Adrenal gland (tissue), 12 donors: ENCODE data around the gene EIF2S2. TPM values are rescaled to one million over a fixed set of nuclear protein-coding genes. Genes with fewer than 3 reads are reported as not detected.
A peak's percentile ranks its signal among the peaks of the same experiment; 100 is the strongest.

ENCODE experiments used
- DNase-seq, 7 donors: peaks; one replicate each; pipeline ENCODE4 v3.0.0-alpha.2; 2019 to 2020
- H3K27ac ChIP-seq, 5 donors: fragments of 200-600 bp; sonication (generic) in 4 of 5; 1 replicate in 3 of 5; 2 replicates in 2 of 5; pipeline versions ENCODE4 v1.5.1 to v1.8.0; 2016 to 2020; ENCODE audit warnings: mild to moderate bottlenecking in 1 of 5
- H3K27me3 ChIP-seq: fragments of 200-600 bp; 2 replicates; pipeline ENCODE4 v1.8.0; 2021
- H3K36me3 ChIP-seq, 2 donors: fragments of 200-600 bp; replicated peaks in 1 of 2; 1 replicate in 1 of 2; 2 replicates in 1 of 2; pipeline versions ENCODE4 v1.5.1 to v1.8.0; 2018 to 2022
- H3K4me1 ChIP-seq, 2 donors: fragments of 200-600 bp; replicated peaks in 1 of 2; 1 replicate in 1 of 2; 2 replicates in 1 of 2; pipeline versions ENCODE4 v1.5.1 to v1.8.0; 2018 to 2021
- H3K4me3 ChIP-seq, 4 donors: fragments of 200-600 bp; sonication (generic) in 3 of 4; one replicate each; pipeline ENCODE4 v1.5.1; 2016 to 2018
- H3K9me3 ChIP-seq, 3 donors: fragments of 200-600 bp; sonication (generic) in 1 of 3; replicated peaks in 1 of 3; 1 replicate in 2 of 3; 2 replicates in 1 of 3; pipeline versions ENCODE4 v1.5.1 to v1.8.0; 2016 to 2021
- POLR2A ChIP-seq, 2 donors: fragments of 450-650 bp; IDR thresholded peaks; one replicate each; pipeline ENCODE4 v1.6.1; 2017; ENCODE audit warnings: antibody characterized with exemption in 2 of 2, mild to moderate bottlenecking in 2 of 2, moderate library complexity in 1 of 2
- WGBS, 4 donors: extraction: QIAGEN DNeasy Blood & Tissue Kit in 2 of 4; methylation state at CpG; one replicate each; pipeline versions ENCODE4 v1.1.5 to v1.1.7; 2013 to 2017; 5-methylcytosine and 5-hydroxymethylcytosine counted together
- intact Hi-C, 2 donors: fragments of 100-400 bp; cut with DNase I; formaldehyde crosslinking; loops; one replicate each; pipeline versions ENCODE4 v1.14.1 to v1.15.0; 2022 to 2023
- polyA plus RNA-seq, 3 donors: library from polyadenylated mRNA; stranded (reverse); fragments of 200-250 nt in 2 of 3; fragments of 350-450 nt in 1 of 3; fragmentation: Illumina TruSeq in 1 of 3; extraction: RNeasy Lipid Tissue Mini Kit (QIAGEN cat#74804) in 1 of 3; gene quantifications; one replicate each; pipeline ENCODE4 v1.2.3, GENCODE V29; 2013 to 2014
- total RNA-seq, 9 donors: library from RNA; depleted of rRNA in 4 of 9; stranded (reverse); fragments of >200 nt in 4 of 9; fragments of 120-200 nt in 1 of 9; fragmentation: NEBNext Ultra II Directional in 1 of 9; extraction: Animal tissue kit (Norgen Biotek cat#: 25700) in 1 of 9; gene quantifications; one replicate each; pipeline versions ENCODE4 v1.1.0 to v1.2.4, GENCODE V29; 2013 to 2023
- TF ChIP-seq, protein P1 (sequence below), 6 experiments: fragments of 450-650 bp in 4 of 6; fragments of 200-600 bp in 2 of 6; sonication (generic) in 1 of 6; IDR thresholded peaks; 1 replicate in 5 of 6; 2 replicates in 1 of 6; pipeline versions ENCODE4 v1.5.1 to v1.8.0; 2016 to 2021; ENCODE audit warnings: antibody characterized with exemption in 6 of 6, mild to moderate bottlenecking in 2 of 6, moderate library complexity in 1 of 6
- donor health status: healthy with polysubstance abuse.
- donor health status: Bipolar disorder and iron deficiency.
- donor health status: DM: yes; HTN: yes; CAD: no.
- donor health status: DM: no; HTN: no; CAD: no.
- donor health status: DM: no; HTN: no; CAD: no.
- donor health status: DM: yes; HTN: yes; CAD: no.

Gene EIF2S2
- total and polyA plus RNA-seq, 12 donors, result 26.7 to 204 (median 49.9) TPM

DNA sequence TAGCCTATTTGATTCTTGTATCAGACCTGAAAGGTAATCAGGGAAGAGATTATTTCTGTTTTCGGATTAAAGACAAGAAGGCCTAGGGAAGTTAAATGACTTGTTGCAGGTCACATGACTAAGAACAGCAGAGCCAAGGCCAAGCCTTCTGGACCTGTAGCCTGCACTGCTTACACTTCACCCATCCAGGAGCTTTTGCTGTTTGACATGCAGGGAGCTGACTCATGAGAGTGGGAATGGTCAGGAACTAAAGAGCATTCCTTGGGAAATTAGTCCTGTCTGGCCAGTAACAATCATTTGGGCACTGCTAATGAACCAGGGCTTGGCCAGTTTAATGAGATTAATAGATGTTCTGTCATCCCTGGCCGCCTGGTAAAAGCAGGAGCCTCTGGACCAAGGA, 46.8 kb downstream of the EIF2S2 start:
- DNase-seq, result peak; percentile 45 to 83 (median 80)
- peaks cover 9 to 17% of the 10 kb centered on the region in 2 donors for H3K4me1 ChIP-seq
- TF ChIP-seq, protein P1, sequence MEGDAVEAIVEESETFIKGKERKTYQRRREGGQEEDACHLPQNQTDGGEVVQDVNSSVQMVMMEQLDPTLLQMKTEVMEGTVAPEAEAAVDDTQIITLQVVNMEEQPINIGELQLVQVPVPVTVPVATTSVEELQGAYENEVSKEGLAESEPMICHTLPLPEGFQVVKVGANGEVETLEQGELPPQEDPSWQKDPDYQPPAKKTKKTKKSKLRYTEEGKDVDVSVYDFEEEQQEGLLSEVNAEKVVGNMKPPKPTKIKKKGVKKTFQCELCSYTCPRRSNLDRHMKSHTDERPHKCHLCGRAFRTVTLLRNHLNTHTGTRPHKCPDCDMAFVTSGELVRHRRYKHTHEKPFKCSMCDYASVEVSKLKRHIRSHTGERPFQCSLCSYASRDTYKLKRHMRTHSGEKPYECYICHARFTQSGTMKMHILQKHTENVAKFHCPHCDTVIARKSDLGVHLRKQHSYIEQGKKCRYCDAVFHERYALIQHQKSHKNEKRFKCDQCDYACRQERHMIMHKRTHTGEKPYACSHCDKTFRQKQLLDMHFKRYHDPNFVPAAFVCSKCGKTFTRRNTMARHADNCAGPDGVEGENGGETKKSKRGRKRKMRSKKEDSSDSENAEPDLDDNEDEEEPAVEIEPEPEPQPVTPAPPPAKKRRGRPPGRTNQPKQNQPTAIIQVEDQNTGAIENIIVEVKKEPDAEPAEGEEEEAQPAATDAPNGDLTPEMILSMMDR (IDR thresholded peaks at IDR 0.05), result no peak
- TF ChIP-seq POLR2A (IDR thresholded peaks at IDR 0.05), result no peak
- H3K27me3 ChIP-seq, result no peaks in the 10 kb centered on the region
- intact Hi-C loops, result loop anchor here (10.0 kb wide), 2 partner anchors 70 to 130 kb away; partner anchors contain the start of gene RALY (in 1 of the 2)
- H3K4me3 ChIP-seq, result no peak overlapping the region
- H3K27ac ChIP-seq, result peak overlapping the region in 2 of 5 donors; percentile 36 to 38
- no peaks in the 10 kb centered on the region for H3K36me3 ChIP-seq
- WGBS, 4 donors, result 37 to 46% (median 40%) methylated on average over 1 to 2 of the region's 2 CpGs
- H3K9me3 ChIP-seq, result no peaks in the 10 kb centered on the region

DNA sequence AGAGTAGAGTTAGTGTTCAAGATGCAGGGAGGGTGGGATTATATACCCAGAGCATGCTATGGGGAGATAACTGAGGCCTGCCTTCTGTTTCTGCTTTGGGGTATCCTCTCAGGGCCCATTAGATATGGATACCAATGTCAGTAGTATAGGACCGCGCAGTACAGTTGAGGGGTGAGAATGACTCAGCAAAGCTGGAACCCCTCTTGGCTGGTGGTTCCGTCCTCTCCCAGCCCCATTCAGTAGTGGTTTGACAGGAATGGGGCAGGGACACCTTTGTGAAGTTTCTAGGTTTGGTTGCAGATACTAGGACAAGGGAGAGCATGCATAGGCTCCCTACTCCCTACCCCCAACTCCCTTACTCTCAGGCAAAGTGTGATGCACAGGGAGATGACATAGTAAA, 47.8 kb downstream of the EIF2S2 start:
- Histone ChIP-seq H3K9me3 (no peaks in the 10 kb centered on the region), H3K4me3 (no peak overlapping the region), H3K36me3 (no peaks in the 10 kb centered on the region), H3K27me3 (no peaks in the 10 kb centered on the region), H3K4me1 (peaks cover 9 to 12% of the 10 kb centered on the region in 2 donors), H3K27ac (no peak overlapping the region)
- TF ChIP-seq POLR2A (IDR thresholded peaks at IDR 0.05), result no peak
- TF ChIP-seq, protein P1 (IDR thresholded peaks at IDR 0.05), result no peak
- intact Hi-C loops, result loop anchor here (10.0 kb wide), 2 partner anchors 69 to 129 kb away; partner anchors contain the start of gene RALY (in 1 of the 2)
- 97 to 100% (median 99%) methylated on average over 1 to 3 of the region's 3 CpGs for WGBS, 4 donors
- DNase-seq, result no peak

DNA sequence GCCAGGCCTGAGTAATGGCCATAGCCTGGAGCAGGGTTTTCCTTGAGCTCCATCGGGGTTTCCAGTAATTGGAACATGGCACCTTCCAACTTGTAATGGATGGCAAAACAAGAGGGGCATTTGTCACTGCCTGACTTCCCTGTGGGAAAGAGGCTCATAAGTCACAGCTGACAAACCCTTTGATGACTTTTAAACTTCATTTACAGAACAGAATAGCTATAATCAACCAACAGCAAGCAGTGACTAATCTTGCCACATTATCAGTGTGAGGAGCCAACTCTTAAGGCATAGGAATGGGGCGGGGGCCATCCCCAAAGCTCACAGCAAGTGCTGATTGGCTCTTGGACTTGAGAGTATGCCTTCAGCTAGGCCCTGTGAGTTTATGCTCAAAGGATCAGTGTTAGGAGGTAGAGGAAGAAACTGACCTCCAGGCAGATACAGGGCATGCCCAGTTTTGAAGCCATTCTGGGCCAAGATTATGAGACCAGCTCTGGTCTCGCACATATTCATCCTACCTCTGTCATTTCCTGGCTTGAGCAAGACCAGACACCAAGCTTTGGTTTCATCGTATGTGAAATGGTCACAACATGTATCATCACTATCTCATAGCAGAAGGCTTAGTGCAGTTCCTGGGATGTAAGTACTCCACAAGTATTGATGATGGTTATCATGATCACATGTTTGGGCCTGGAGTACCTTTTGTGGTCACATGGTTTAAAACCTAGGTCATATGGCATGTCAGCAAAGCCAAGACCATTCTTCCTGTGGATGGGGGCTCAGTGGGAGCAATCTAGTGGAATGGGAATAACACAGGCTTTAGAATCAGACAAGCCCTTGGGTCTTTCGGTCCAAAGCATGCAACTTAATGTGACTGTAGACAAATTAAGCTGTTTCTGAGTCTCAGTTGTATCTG, 49.2 kb downstream of the EIF2S2 start:
- intact Hi-C loops, result loop anchor here (10.0 kb wide), 2 partner anchors 68 to 128 kb away; partner anchors contain the start of gene RALY (in 1 of the 2)
- Histone ChIP-seq H3K4me3 (no peak overlapping the region), H3K36me3 (no peaks in the 10 kb centered on the region), H3K4me1 (peaks cover 9 to 12% of the 10 kb centered on the region in 2 donors), H3K9me3 (no peaks in the 10 kb centered on the region), H3K27me3 (no peaks in the 10 kb centered on the region), H3K27ac (no peak overlapping the region)
- DNase-seq, result no peak
- no peak for TF ChIP-seq POLR2A (IDR thresholded peaks at IDR 0.05)
- TF ChIP-seq, protein P1 (IDR thresholded peaks at IDR 0.05), result no peak
- 85 to 90% (median 86%) methylated on average over 4 to 5 of the region's 5 CpGs for WGBS, 4 donors

DNA sequence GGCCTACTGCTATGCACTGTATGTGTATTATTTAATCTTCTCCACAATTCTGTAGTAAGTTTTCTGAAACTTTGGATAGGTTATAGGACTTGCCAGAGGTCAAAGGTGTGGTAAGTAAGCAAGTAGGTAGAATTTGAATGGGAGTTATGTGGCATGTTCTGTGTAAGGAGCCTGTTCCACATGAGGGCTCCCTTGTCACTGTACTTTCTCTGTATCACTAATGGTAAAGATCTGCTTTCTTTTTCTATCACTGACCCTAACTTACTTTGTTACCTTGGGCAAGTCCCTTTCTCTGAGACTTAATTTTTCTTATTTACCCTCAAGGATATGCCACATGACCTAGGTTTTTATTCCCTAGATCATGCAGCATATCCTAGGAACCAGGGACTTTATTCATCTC, 50.3 kb downstream of the EIF2S2 start:
- H3K9me3 ChIP-seq, result no peaks in the 10 kb centered on the region
- H3K27me3 ChIP-seq, result no peaks in the 10 kb centered on the region
- DNase-seq, result no peak
- H3K36me3 ChIP-seq, result no peaks in the 10 kb centered on the region
- no peak for TF ChIP-seq POLR2A (IDR thresholded peaks at IDR 0.05)
- TF ChIP-seq, protein P1 (IDR thresholded peaks at IDR 0.05), result no peak
- H3K4me3 ChIP-seq, result no peak overlapping the region
- peaks cover 9 to 12% of the 10 kb centered on the region in 2 donors for H3K4me1 ChIP-seq
- intact Hi-C loops, result loop anchor here (10.0 kb wide), 2 partner anchors 67 to 127 kb away; partner anchors contain the start of gene RALY (in 1 of the 2)
- no peak overlapping the region for H3K27ac ChIP-seq
